Spleen (tissue), 11 donors: Measurements from ENCODE around the gene NECTIN1. TPM values are rescaled to one million over a fixed set of nuclear protein-coding genes. Genes with fewer than 3 reads are reported as not detected.
A peak's percentile ranks its signal among the peaks of the same experiment; 100 is the strongest.

Source experiments
- DNase-seq: peaks from one replicate; pipeline ENCODE4 v3.0.0-alpha.2; 2020
- H3K27ac ChIP-seq, 8 donors: fragments of 200-600 bp; sonication (generic) in 7 of 8; 1 replicate in 4 of 8; 2 replicates in 4 of 8; pipeline versions ENCODE4 v1.5.0 to v1.8.0; 2016 to 2021; ENCODE audit warnings: inconsistent platforms in 4 of 8, mild to moderate bottlenecking in 4 of 8, moderate library complexity in 1 of 8
- H3K27me3 ChIP-seq, 7 donors: fragments of 200-600 bp; sonication (generic) in 6 of 7; replicated peaks in 1 of 7; 1 replicate in 4 of 7; 2 replicates in 3 of 7; pipeline versions ENCODE4 v1.5.0 to v1.8.0; 2016 to 2021; ENCODE audit warnings: inconsistent platforms in 3 of 7, mild to moderate bottlenecking in 1 of 7
- H3K36me3 ChIP-seq, 6 donors: fragments of 200-600 bp; sonication (generic) in 5 of 6; 1 replicate in 4 of 6; 2 replicates in 2 of 6; pipeline versions ENCODE4 v1.5.0 to v1.8.0; 2016 to 2021; ENCODE audit warnings: inconsistent platforms in 2 of 6
- H3K4me1 ChIP-seq, 6 donors: fragments of 200-600 bp; sonication (generic) in 5 of 6; 1 replicate in 3 of 6; 2 replicates in 3 of 6; pipeline versions ENCODE4 v1.5.0 to v1.8.0; 2016 to 2021; ENCODE audit warnings: inconsistent platforms in 3 of 6
- H3K4me3 ChIP-seq, 8 donors: fragments of 200-600 bp; sonication (generic) in 7 of 8; 1 replicate in 4 of 8; 2 replicates in 4 of 8; pipeline versions ENCODE4 v1.5.0 to v1.8.0; 2016 to 2021; ENCODE audit warnings: inconsistent platforms in 4 of 8, mild to moderate bottlenecking in 4 of 8, moderate library complexity in 2 of 8
- H3K9me3 ChIP-seq, 8 donors: fragments of 200-600 bp; sonication (generic) in 7 of 8; 1 replicate in 4 of 8; 2 replicates in 4 of 8; pipeline versions ENCODE4 v1.5.0 to v1.8.0; 2016 to 2021; ENCODE audit warnings: inconsistent platforms in 4 of 8
- CTCF ChIP-seq, 11 experiments: fragments of 200-600 bp in 7 of 11; fragments of 450-650 bp in 4 of 11; sonication (generic) in 4 of 11; IDR thresholded peaks in 8 of 11; conservative IDR thresholded peaks in 3 of 11; 1 replicate in 7 of 11; 2 replicates in 4 of 11; pipeline versions ENCODE4 v1.4.0 to v1.8.0; 2016 to 2021; ENCODE audit warnings: antibody characterized with exemption in 11 of 11, inconsistent platforms in 4 of 11, mild to moderate bottlenecking in 1 of 11
- POLR2A ChIP-seq, 3 donors: fragments of 450-650 bp; IDR thresholded peaks; one replicate each; pipeline ENCODE4 v1.5.1; 2017; ENCODE audit warnings: antibody characterized with exemption in 3 of 3, mild to moderate bottlenecking in 1 of 3
- POLR2AphosphoS5 ChIP-seq, 3 donors: sonication (generic); formaldehyde crosslinking; IDR thresholded peaks; one replicate each; pipeline ENCODE4 v1.5.1; 2017; ENCODE audit warnings: antibody characterized with exemption in 3 of 3
- WGBS, 5 donors: extraction: QIAGEN DNeasy Blood & Tissue Kit in 3 of 5; methylation state at CpG; one replicate each; pipeline versions ENCODE4 v1.1.5 to v1.1.7; 2013 to 2018; 5-methylcytosine and 5-hydroxymethylcytosine counted together
- intact Hi-C: fragments of 100-400 bp; cut with DNase I; formaldehyde crosslinking; loops from one replicate; pipeline ENCODE4 v1.15.0; 2023; ENCODE audit warnings: low total_unique reads
- polyA plus RNA-seq, 3 donors: library from polyadenylated mRNA; stranded (reverse); fragments of 200-250 nt; gene quantifications; one replicate each; pipeline ENCODE4 v1.2.1, GENCODE V29; 2013
- total RNA-seq, 7 donors: library from RNA; depleted of rRNA in 3 of 7; stranded (reverse); fragments of >200 nt in 3 of 7; fragmentation: NEBNext Ultra II Directional in 4 of 7; extraction: Animal tissue kit (Norgen Biotek cat#: 25700) in 4 of 7; gene quantifications; one replicate each; pipeline versions ENCODE4 v1.1.0 to v1.2.1, GENCODE V29; 2016 to 2021
- donor health status: healthy with polysubstance abuse.
- donor health status: DM: no; HTN: no; CAD: no; lungs with moderate emphysema.
- donor health status: DM: no; HTN: no; CAD: no.
- donor health status: Bipolar disorder and iron deficiency.
- donor health status: healthy.
- donor health status: DM: no; HTN: no; CAD: no.
- donor health status: DM: yes; HTN: yes; CAD: no.

NECTIN1 gene
- total and polyA plus RNA-seq, 10 donors = 0.67 to 16.2 (median 5.8) TPM

GRCh38 chr11:119730789-119731386, 1.9 kb upstream of the NECTIN1 start:
- intact Hi-C loops = no loop called here
- Histone ChIP-seq H3K4me1 (peaks cover 9 to 42% (median 37%) of the 10 kb centered on the region in 6 donors), H3K36me3 (no peaks in the 10 kb centered on the region), H3K27ac (peak overlapping the region in 1 of 8 donors; percentile 89), H3K9me3 (no peaks in the 10 kb centered on the region), H3K27me3 (peaks cover 0 to 42% (median 12%) of the 10 kb centered on the region in 7 donors), H3K4me3 (no peak overlapping the region)
- WGBS, 5 donors = 68 to 89% (median 82%) methylated on average over 5 to 6 of the region's 6 CpGs
- TF ChIP-seq POLR2AphosphoS5 (IDR thresholded peaks at IDR 0.05) = no peak
- no peak for TF ChIP-seq CTCF (IDR thresholded peaks at IDR 0.05 in 8 of 11, conservative IDR thresholded peaks at IDR 0.05 in 3 of 11)
- TF ChIP-seq POLR2A (IDR thresholded peaks at IDR 0.05) = no peak
- DNase-seq = no peak

GRCh38 chr11:119729951-119730613, 1.1 kb upstream of the NECTIN1 start:
- Histone ChIP-seq H3K9me3 (no peaks in the 10 kb centered on the region), H3K27me3 (peaks cover 0 to 42% (median 12%) of the 10 kb centered on the region in 7 donors), H3K27ac (peak overlapping the region in 7 of 8 donors; percentile 77 to 91 (median 88)), H3K4me3 (peak overlapping the region; percentile 64 to 96 (median 84)), H3K4me1 (peaks cover 9 to 49% (median 41%) of the 10 kb centered on the region in 6 donors), H3K36me3 (no peaks in the 10 kb centered on the region)
- intact Hi-C loops = no loop called here
- peak in 2 of 3 donors; percentile 44 to 60 for TF ChIP-seq POLR2AphosphoS5 (IDR thresholded peaks at IDR 0.05)
- no peak for TF ChIP-seq CTCF (IDR thresholded peaks at IDR 0.05 in 8 of 11, conservative IDR thresholded peaks at IDR 0.05 in 3 of 11)
- no peak for TF ChIP-seq POLR2A (IDR thresholded peaks at IDR 0.05)
- DNase-seq = peak; percentile 85
- 5 to 12% (median 8%) methylated on average over 21 of the region's 21 CpGs for WGBS, 5 donors

- Histone ChIP-seq H3K36me3 (no peaks in the 10 kb centered on the region), H3K27me3 (peaks cover 0 to 38% (median 12%) of the 10 kb centered on the region in 7 donors), H3K9me3 (no peaks in the 10 kb centered on the region), H3K4me1 (peaks cover 9 to 50% (median 41%) of the 10 kb centered on the region in 6 donors), H3K4me3 (peak overlapping the region; percentile 64 to 96 (median 84)), H3K27ac (peak overlapping the region; percentile 48 to 91 (median 86))
- DNase-seq = no peak
- intact Hi-C loops = no loop called here
- TF ChIP-seq CTCF (IDR thresholded peaks at IDR 0.05 in 8 of 11, conservative IDR thresholded peaks at IDR 0.05 in 3 of 11) = peak in 7 of 11 experiments; percentile 6 to 72 (median 45)
- no peak for TF ChIP-seq POLR2A (IDR thresholded peaks at IDR 0.05)
- no peak for TF ChIP-seq POLR2AphosphoS5 (IDR thresholded peaks at IDR 0.05)
- 0 to 3% (median 1%) methylated on average over 4 to 21 of the region's 21 CpGs for WGBS, 5 donors
Observed at GRCh38 chr11:119729581-119729927, 554 bp upstream of the NECTIN1 start.

- peak; percentile 83 for DNase-seq
- Histone ChIP-seq H3K27ac (peak overlapping the region; percentile 48 to 91 (median 86)), H3K9me3 (no peaks in the 10 kb centered on the region), H3K4me3 (peak overlapping the region; percentile 64 to 96 (median 84)), H3K27me3 (peaks cover 0 to 35% (median 12%) of the 10 kb centered on the region in 7 donors), H3K4me1 (peaks cover 9 to 54% (median 41%) of the 10 kb centered on the region in 6 donors), H3K36me3 (no peaks in the 10 kb centered on the region)
- intact Hi-C loops = no loop called here
- WGBS, 5 donors = 0 to 1% (median 1%) methylated on average over 15 to 30 of the region's 30 CpGs
- TF ChIP-seq POLR2A (IDR thresholded peaks at IDR 0.05) (no peak), CTCF (IDR thresholded peaks at IDR 0.05 in 8 of 11, conservative IDR thresholded peaks at IDR 0.05 in 3 of 11) (no peak), POLR2AphosphoS5 (IDR thresholded peaks at IDR 0.05) (no peak)
Observed at GRCh38 chr11:119728211-119728626, 781 bp downstream of the NECTIN1 start.
